Activated CD8-positive, alpha-beta T cell treated with anti-CD3 and anti-CD28 coated beads for 36 hours (primary cell): Measurements from ENCODE around the gene NUP188. TPM values are rescaled to one million over a fixed set of nuclear protein-coding genes. Genes with fewer than 3 reads are reported as not detected.

Experiments
- ATAC-seq: fragments of 200-7000 bp; cut with Tn5 transposase; one replicate; pipeline ENCODE4 v1.10.0; 2021; ENCODE audit warnings: mild to moderate bottlenecking, moderate library complexity
- CTCF ChIA-PET: fragments of 350-600 bp; sonication (Branson Sonifier 250); formaldehyde crosslinking; loops from one replicate; lab custom pipeline; 2021; ENCODE audit warnings: antibody characterized with exemption; lab: Charles Lee
- POLR2A ChIA-PET: fragments of 350-600 bp; sonication (Branson Sonifier 250); formaldehyde crosslinking; loops from one replicate; lab custom pipeline; 2021; ENCODE audit warnings: antibody characterized with exemption; lab: Charles Lee
- DNase-seq: peaks from one replicate; pipeline ENCODE4 v3.0.0-alpha.2; 2020
- H3K27ac Mint-ChIP-seq: one replicate; pipeline ENCODE4 v1.8.0; 2021; ENCODE audit warnings: mild to moderate bottlenecking, mixed read lengths
- H3K27me3 Mint-ChIP-seq: one replicate; pipeline ENCODE4 v1.8.0; 2021; ENCODE audit warnings: mixed read lengths
- H3K36me3 Mint-ChIP-seq: one replicate; pipeline ENCODE4 v1.8.0; 2021; ENCODE audit warnings: low read depth, mixed read lengths
- H3K4me1 Mint-ChIP-seq: one replicate; pipeline ENCODE4 v1.8.0; 2021; ENCODE audit warnings: low read depth, mixed read lengths
- H3K4me3 Mint-ChIP-seq: one replicate; pipeline ENCODE4 v1.8.0; 2021; ENCODE audit warnings: mild to moderate bottlenecking, moderate library complexity, mixed read lengths
- H3K9me3 Mint-ChIP-seq: one replicate; pipeline ENCODE4 v1.8.0; 2021; ENCODE audit warnings: mixed read lengths
- intact Hi-C: fragments of 100-400 bp; cut with micrococcal nuclease; formaldehyde crosslinking; loops from one replicate; pipeline ENCODE4 v1.10.0; 2022
- total RNA-seq, 2 experiments: library from RNA; stranded (reverse); gene quantifications; one replicate each; pipeline ENCODE4 v1.2.3, GENCODE V29; 2021
- TF ChIP-seq, protein P1 (sequence below): fragments of 200-600 bp; IDR thresholded peaks from one replicate; pipeline ENCODE4 v1.8.0; 2022; ENCODE audit warnings: antibody characterized with exemption, mild to moderate bottlenecking

Gene NUP188
- total RNA-seq, 2 experiments from 2014 or later = 96.2 to 110 TPM

DNA sequence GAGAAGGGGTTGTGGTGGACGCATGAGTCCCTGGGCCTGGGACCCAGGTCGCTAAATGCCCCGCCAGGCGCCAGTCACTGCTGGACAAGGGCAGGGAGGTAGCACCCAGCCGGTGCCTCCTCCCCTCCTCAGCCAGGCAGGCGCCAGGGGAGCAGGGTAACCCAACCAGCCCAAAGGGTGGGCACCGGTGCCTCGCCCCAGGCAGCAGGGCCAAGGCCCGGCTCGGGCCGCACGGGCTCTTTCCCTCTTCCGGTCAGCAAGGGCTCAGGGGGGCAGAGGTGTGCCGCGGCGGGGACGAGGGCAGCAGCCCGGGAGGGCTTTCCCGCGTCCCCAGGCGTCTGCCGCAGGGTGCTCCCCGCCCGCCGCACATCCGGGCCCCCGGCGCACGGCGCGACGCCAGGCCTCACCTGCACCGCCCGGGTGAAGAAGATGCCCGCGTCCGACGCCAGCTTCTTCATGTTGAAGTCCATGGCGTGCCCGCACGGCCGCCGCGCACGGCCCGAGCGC lies 80.2 kb downstream of the NUP188 start:
- Mint-ChIP-seq H3K9me3 (no peaks in the 10 kb centered on the region), H3K4me3 (peak overlapping the region; percentile 80), H3K4me1 (peaks cover 17% of the 10 kb centered on the region), H3K27ac (peak overlapping the region; percentile 79), H3K36me3 (no peaks in the 10 kb centered on the region), H3K27me3 (no peaks in the 10 kb centered on the region)
- POLR2A ChIA-PET = interaction anchor here (0.7 to 1.4 kb wide), 4 partner anchors 9 to 42 kb away, joined by 3 to 6 read pairs (median 3); no protein-coding TSS in a partner anchor
- ATAC-seq (peak; percentile 59), DNase-seq (peak; percentile 71)
- TF ChIP-seq, protein P1, sequence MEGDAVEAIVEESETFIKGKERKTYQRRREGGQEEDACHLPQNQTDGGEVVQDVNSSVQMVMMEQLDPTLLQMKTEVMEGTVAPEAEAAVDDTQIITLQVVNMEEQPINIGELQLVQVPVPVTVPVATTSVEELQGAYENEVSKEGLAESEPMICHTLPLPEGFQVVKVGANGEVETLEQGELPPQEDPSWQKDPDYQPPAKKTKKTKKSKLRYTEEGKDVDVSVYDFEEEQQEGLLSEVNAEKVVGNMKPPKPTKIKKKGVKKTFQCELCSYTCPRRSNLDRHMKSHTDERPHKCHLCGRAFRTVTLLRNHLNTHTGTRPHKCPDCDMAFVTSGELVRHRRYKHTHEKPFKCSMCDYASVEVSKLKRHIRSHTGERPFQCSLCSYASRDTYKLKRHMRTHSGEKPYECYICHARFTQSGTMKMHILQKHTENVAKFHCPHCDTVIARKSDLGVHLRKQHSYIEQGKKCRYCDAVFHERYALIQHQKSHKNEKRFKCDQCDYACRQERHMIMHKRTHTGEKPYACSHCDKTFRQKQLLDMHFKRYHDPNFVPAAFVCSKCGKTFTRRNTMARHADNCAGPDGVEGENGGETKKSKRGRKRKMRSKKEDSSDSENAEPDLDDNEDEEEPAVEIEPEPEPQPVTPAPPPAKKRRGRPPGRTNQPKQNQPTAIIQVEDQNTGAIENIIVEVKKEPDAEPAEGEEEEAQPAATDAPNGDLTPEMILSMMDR = no peak
- intact Hi-C loops = no loop called here
- CTCF ChIA-PET = interaction anchor here (0.7 to 1.0 kb wide), 5 partner anchors 8 to 40 kb away, joined by 3 to 4 read pairs (median 3); no protein-coding TSS in a partner anchor

- Mint-ChIP-seq H3K27me3 (no peaks in the 10 kb centered on the region), H3K4me3 (peak within 1 kb of the TSS; percentile 80), H3K9me3 (no peaks in the 10 kb centered on the region), H3K36me3 (no peaks in the 10 kb centered on the region), H3K4me1 (peaks cover 17% of the 10 kb centered on the region), H3K27ac (peak within 1 kb of the TSS; percentile 79)
- ChIA-PET CTCF (interaction anchor here (0.7 to 0.9 kb wide), 4 partner anchors 9 to 40 kb away, joined by 3 to 4 read pairs (median 3); no protein-coding TSS in a partner anchor), POLR2A (interaction anchor here (0.9 to 1.4 kb wide), 2 partner anchors 9 to 41 kb away, joined by 3 to 6 read pairs; no protein-coding TSS in a partner anchor)
- intact Hi-C loops = no loop called here
- ATAC-seq = peak; percentile 95
- peak; percentile 94 for DNase-seq
- TF ChIP-seq, protein P1 = peak; percentile 39
Measured at GRCh38 chr9:129028192-129028966, 80.9 kb downstream of the NUP188 start, which contains the start of gene SH3GLB2. Gene SH3GLB2, minus strand, starts transcription at chr9:129028331. Its CDS starts 177 bp downstream, at chr9:129028154.

DNA sequence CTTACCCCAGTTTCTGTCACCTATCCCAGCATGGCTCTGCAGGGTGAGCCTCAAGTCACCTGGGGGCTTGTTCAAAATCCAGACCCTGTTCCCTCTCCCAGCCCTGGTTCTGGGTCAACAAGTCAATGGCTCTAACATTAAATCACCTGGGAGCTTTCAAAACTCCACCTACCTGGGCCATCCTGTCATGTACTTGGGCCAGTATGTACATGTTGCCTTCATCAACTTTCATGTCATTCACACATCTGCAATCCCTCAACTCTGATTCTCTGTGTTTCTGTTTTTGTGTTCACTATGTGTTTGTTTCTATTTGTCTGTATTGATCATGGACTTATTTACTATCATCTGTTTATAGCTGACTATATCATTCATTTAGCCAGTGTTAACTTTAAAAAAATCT lies 82.7 kb downstream of the NUP188 start:
- DNase-seq (no peak), ATAC-seq (no peak)
- H3K27me3 Mint-ChIP-seq = no peaks in the 10 kb centered on the region
- no peak overlapping the region for H3K27ac Mint-ChIP-seq
- no peaks in the 10 kb centered on the region for H3K36me3 Mint-ChIP-seq
- no peaks in the 10 kb centered on the region for H3K9me3 Mint-ChIP-seq
- ChIA-PET CTCF (interaction anchor here (1.1 kb wide), 1 partner anchor 590 kb away, joined by 3 read pairs; the partner anchor contains the start of gene C9orf50), POLR2A (no interaction called here)
- intact Hi-C loops = no loop called here
- H3K4me3 Mint-ChIP-seq = no peak overlapping the region
- H3K4me1 Mint-ChIP-seq = peaks cover 14% of the 10 kb centered on the region
- TF ChIP-seq, protein P1 = no peak

DNA sequence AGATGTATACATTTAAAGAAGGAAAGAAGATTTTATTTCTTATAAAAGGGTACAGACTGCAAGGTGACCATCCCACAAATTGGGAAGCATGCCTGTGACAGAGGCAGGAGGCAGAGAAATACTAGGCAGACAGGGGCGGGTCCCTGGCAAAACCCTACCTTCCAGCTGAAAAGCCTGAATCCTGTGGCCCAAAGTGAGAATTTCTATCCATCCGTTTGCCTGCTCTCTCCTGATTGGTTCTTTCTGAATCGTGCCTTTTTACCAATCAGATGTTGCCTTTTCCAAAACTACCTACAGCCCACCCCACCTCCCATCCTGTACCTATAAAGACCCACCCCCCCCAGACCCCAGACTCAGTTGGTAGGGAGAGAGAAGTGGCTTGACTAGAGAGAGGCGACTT lies 84.0 kb downstream of the NUP188 start:
- no peaks in the 10 kb centered on the region for H3K9me3 Mint-ChIP-seq
- H3K27me3 Mint-ChIP-seq = no peaks in the 10 kb centered on the region
- no peak overlapping the region for H3K4me3 Mint-ChIP-seq
- POLR2A ChIA-PET = no interaction called here
- intact Hi-C loops = no loop called here
- CTCF ChIA-PET = no interaction called here
- H3K4me1 Mint-ChIP-seq = peaks cover 13% of the 10 kb centered on the region
- ATAC-seq (no peak), DNase-seq (no peak)
- H3K27ac Mint-ChIP-seq = no peak overlapping the region
- H3K36me3 Mint-ChIP-seq = no peaks in the 10 kb centered on the region
- TF ChIP-seq, protein P1 = no peak
